ENCODE data around the gene KLHL29.
A peak's percentile ranks its signal among the peaks of the same experiment; 100 is the strongest.

KLHL29 gene

DNA sequence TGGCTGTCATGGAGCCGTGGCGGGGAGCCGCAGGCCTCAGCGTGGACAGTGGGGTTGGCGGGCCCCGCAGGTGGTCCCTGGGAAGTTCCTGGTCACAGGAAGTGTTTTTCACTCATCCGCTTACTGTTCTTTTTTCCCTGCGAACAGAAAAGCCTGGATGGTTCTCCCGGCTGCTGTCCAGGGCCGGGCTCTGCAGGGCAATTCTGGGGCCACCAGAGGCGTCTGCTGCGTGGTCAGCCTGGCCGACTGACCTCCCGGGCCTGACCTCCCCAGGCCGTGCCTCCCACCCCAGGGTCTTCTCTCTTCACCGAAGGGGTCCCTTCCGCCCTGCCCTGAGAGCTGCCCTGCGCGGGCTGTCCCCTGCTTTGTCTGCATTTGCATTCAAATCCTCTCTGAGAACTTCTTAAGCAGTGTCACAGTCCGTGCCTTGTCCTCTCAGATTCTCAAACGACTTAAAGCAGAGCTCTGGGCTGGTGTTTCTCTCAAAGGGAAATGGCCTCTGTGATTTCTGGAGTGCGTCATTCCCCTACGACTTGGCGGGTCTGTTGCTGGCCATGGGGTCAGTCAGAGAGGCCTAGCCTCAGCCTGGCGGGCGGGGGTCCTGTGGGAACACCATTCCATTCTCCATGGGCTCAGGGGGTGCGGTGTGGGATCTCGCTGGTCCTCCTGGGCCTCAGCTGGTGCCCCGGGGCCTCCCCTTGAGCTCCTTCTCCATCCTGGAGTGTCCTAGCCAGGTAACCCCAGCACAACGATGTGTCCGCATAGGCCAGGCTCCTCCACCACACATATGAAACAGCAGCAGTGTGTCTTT lies 38.3 kb downstream of the KLHL29 start:
- no peak for DNase-seq

GRCh38 chr2:23423873-23424680 lies 39.1 kb downstream of the KLHL29 start:
- DNase-seq, result peak in 1 of 5 experiments; percentile 16

DNA sequence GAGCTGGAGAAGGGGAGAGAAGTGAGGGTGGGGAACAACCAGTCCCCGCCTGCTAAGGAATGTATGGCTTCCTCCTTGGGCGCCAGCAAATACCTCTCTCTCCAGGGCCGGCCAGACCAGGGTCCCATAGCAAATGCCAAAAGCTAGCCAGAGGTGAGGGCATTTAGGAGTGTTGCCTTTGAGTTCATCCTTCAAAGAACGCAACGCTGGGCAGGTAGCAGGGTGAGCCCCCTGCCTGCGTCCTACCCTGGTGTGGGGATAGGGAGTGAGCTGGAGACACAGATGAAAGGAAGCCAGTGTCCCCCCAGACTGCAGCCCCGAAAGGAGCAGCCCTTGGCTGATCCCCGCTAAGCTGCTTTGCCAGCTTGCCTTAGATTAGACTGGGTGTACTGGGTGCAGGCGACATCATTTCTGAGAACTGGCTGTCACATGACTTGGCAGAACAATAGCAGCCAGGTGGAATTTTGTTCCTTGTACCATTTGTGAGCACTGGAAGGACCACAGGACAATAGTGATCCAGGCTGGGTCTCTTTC lies 40.4 kb downstream of the KLHL29 start:
- DNase-seq, result no peak

- DNase-seq, result no peak
These were observed 40.9 kb downstream of the KLHL29 start for GRCh38 chr2:23425885-23426262.

DNA sequence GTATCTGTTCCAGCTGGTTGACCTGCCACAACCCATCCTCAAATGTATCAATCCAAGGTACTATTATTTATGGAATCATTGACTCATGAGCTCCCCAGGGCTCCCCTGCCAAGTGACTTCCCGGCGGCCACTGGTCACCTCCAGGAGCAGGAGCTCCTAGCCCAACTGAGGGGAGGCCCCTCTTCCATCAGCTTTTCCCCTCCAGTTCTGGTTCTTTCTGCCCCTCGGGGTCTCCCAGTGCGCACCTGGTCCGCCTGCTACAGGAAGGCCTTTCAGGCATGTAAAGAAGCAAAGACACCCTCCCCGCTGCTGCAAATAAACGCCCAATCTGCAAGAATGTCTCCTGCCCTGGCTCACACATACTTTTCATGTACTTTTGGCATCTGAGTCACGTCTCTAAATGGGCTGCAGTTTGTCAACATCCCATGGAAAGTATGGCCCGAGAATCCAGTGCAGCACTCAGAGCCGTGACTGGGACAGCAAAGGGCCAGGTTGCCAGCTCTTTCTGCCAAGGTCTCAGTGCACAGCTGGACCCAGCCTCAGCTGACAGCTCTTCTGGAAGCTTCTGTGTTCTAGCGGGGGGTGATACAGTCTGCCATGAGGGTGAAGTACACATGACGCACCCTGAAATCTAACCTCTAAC lies 41.4 kb downstream of the KLHL29 start:
- DNase-seq, result no peak

DNA sequence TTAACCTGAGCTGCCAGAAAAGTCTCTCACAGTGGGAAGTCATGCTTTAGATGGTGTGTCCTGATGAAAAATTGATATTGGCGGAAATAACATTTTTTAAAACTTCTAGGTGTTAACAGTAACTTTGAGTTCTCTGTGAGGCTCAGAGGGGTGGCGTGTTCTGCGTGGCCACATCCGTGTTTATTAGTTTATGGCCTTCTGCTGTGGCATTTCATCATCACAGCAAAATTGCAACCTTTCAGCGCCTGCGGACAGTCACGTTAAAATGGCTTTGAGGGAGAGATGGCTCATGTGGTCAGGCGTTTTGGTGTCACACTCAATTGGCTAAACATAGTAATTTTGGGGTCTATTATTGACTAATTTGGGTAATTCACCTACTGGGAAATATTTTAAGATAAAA lies 42.4 kb downstream of the KLHL29 start:
- DNase-seq, result no peak

DNA sequence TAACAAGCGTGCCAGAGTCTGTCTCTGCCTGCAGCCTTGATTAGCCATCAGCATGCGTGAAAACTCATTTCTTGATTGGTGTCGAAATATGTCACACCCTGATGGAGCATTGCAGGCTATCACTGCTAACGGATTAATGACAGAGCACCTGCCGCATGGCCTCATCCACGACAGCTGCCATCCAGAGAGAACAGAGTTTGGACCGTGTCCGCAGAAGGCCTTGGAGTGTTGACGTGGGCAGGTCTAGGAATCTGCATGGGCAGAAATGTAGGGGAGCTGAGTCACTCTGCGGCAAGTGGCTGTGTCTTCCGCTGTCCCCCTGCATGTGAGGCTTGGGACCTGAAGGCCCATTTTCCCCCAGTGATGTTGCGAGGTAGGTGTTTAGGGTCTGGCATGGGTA lies 43.0 kb downstream of the KLHL29 start:
- no peak for DNase-seq

- no peak for DNase-seq
These were observed 44.1 kb downstream of the KLHL29 start for GRCh38 chr2:23429036-23429435.

DNA sequence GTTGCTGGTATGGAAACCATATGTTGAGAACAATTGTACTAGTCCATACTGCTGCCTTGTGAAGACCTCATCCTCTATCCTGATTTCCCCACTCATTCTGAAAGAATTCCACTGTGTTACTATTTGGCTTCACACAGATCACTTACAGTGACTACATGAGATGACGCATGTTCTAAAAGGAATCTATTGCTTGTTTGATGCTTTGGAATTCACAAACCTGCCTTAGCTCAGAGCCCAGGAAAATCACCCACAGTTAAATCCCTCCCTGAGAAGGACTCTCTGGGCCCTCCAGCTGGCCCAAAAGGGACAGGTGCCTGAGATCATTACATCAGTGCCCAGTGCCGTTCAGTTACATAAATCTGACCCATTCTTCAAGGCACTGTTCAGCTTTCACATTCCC lies 45.3 kb downstream of the KLHL29 start:
- no peak for DNase-seq

DNA sequence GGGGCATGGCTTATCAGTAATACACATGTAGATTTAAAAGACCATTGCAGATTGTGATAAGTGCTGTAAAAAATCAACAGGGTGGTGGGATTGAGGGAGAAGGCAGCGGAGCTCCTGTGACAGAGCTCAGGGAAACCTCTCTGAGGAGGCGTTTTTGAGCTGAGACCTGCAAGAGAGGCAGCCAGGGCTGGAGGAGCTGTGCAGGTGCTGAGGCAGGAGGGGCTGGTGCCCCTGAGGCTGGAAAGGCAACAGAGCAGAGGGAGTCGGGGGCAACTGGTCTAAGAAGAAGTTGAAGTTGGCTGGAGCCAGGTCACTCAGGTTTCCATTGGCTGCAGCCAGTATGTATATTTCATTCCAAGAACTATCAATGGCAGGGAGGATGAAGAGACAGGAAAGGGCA lies 47.6 kb downstream of the KLHL29 start:
- no peak for DNase-seq

- DNase-seq, result no peak
These were observed 48.3 kb downstream of the KLHL29 start for GRCh38 chr2:23433282-23433681.

DNA sequence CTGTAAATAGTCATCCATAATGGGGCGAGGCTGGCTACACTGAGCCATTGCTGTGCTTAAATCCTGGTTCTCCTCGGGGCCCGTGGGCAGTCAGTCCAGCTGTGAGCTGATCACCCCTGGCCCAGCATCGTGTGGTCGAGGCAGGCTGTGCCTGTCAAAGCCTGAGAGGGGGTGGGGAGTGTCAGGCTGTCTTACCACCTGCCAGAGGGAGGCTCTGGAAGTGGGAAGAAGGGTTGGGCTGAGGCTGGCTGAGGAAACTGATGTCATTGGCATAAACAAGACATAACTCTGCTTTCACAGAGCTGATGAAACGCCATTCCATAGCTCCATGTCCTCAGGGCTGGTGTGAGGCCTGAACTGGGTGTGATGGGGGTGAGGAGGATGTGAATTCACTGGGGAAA lies 49.7 kb downstream of the KLHL29 start:
- no peak for DNase-seq

DNA sequence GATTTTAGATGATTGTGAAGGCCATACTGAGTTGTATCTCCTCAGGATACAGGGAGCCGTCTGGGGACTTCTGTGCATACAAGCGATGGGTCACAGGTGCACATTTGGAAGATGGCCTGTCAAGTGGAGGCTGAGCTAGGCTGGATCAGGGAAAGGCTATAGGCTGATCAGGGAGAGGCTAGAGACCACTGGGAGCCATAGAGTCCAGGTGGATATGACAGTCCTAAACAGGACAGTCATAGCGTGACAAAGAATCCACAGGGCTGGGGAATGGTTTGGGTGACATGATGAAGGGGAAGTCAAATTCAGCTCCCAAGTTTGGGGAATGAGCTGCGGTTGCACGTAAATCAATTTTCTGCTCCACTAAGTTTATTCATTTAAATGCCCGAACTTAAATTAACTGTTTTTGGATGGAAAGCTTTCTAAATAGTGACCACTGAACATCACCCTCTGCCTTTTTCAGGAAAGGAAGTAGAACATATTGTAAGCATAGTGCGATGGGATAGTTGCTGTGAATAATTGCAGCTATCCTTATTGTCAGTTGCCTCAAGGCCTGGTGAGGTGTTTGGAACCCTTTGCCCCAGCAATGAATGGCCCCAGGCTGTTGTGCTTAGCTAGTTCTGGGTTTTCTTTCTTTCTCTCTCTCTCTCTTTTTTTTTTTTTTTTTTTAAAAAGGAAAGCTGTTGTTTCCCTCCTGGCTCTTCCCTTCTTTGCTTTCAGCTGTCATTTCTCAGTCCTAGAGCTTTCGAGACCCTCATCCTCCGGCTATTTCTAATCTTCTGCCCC lies 50.5 kb downstream of the KLHL29 start:
- DNase-seq, result no peak

DNA sequence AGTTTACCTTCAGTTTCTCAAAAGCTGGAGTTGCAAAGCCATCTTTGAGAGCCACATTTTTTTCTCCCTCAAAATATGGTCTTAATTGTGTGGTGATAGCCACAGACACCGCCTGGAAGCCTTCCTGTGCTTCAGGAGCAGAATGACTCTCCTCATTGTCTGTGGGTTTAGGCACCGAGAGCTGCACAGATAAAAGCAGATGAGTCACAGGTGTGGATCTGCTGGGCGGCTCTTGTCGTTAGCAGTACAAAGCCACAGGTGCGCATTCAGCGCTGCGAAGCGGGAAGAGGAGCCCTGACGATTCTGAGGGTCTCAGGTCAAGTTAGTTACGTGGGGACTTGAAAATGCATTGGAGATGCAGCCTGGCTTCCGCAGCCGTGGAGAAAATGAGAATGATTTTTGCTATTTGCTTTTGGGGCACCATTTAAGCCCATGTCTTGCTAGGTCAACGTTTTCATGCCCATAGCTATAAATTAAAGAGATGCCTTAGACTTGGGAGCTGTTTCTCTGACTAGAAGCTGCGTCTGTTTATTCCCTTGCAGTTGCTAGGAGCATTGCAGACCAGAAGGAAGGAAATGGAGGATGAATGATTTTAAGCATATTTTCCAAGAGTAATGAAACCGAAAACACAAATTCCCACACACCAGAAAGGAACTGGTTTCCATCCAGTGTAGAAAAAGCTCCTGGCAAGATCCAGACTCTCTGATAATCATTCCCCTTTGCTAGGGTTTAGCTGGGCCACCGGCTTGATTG lies 51.5 kb downstream of the KLHL29 start:
- peak in 1 of 5 experiments; percentile 35 for DNase-seq

DNA sequence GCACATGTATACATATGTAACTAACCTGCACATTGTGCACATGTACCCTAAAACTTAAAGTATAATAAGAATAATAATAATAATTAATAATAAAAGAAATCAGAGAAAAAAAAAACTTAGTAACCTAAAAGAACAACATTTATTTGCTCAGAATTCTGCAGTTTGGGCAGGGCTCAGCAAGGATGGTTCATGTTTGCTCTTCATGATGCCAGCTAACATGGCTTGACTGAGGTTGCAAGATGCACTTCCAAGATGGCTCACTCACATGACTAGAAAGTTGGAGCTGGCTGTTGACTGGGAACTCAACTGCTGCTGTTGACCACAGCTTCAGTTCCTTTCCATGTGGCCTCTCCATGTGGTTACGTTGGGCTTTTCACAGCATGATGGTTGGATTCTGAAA lies 56.4 kb downstream of the KLHL29 start:
- DNase-seq, result no peak

- DNase-seq, result no peak
These were observed 60.5 kb downstream of the KLHL29 start for GRCh38 chr2:23445450-23445868.

DNA sequence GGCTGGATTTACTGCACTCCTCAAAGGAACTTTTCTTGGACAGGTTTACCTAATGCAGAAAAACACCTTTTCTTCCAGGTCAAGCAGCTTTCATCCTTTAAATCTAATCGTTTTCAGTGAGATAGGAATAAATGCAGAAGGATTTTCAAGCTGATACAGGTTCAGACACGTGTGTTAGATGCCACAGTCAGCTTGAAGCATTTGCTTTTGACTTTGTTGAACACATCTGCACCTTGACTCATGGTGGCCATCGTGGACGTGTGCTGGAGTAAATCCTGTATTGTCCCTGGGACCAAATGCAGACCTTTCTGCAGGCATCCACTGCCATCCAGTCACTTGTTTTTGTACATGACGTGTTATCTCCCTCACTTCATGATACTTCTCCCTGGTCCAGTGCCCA lies 61.9 kb downstream of the KLHL29 start:
- DNase-seq, result no peak

GRCh38 chr2:23447405-23447804 lies 62.4 kb downstream of the KLHL29 start:
- DNase-seq, result no peak

DNA sequence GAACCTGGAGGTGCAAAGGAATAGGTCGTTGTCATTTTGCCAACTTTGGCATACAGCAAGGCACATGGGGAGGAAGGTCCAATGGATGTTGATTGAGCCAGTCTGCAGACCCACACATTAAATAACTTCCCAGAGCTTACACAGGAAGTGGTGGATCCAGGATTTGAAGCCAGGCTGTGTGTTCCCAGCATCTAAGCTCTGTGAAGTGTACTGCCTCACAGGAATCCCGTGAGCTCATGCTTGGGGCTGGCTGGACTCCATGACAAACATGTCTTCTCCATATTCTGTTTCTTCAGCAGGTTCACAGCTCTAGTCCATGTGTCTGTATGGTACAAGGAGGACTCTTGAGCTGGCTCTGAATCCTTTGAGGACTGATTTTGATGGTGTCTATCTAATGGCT lies 63.9 kb downstream of the KLHL29 start:
- no peak for DNase-seq

- no peak for DNase-seq
These were observed 64.4 kb downstream of the KLHL29 start for GRCh38 chr2:23449413-23449812.

- DNase-seq, result no peak
These were observed 64.9 kb downstream of the KLHL29 start for GRCh38 chr2:23449831-23450331.

DNA sequence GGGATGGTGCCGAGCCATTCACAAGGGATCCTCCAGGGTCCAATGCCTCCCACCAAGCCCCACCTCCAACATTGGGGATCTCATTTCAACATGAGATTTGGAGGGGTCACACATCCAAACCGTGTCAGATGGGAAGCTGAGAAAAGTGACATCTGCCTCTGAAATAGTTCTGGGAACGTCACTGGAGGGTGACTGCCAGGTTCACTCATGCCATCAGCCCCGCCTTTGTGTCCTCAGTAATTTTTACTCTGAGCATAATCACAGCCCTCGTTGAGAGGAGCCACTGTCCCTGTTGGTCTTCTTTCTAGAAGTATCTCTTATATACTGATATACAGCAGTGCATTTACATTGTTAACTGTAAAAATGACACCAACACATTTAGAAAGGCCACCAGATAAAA lies 67.4 kb downstream of the KLHL29 start:
- DNase-seq, result no peak
